Measurements from ENCODE around the gene ATP2B3. TPM values are rescaled to one million over a fixed set of nuclear protein-coding genes. Genes with fewer than 3 reads are reported as not detected.

Gene ATP2B3
- total RNA-seq, 1 donor from 2014 or later, result 0.83 TPM

- H3K4me3 Mint-ChIP-seq, result peak overlapping the region; percentile 48
These were observed 23.4 kb upstream of the ATP2B3 start for GRCh38 chrX:153494061-153494460.

GRCh38 chrX:153494541-153495361, 22.7 kb upstream of the ATP2B3 start, which contains the start of gene BGN:
Gene BGN (plus strand): TSS chrX:153494980. CDS start chrX:153504632, 9,652 bp downstream.
- Mint-ChIP-seq H3K4me3 (peak within 1 kb of the TSS; percentile 69), H3K27me3 (ENCODE audit: low read depth) (no peaks in the 10 kb centered on the region), H3K27ac (peak within 1 kb of the TSS; percentile 80), H3K36me3 (no peaks in the 10 kb centered on the region), H3K4me1 (peaks cover 22% of the 10 kb centered on the region), H3K9me3 (no peaks in the 10 kb centered on the region)
- DNase-seq (ENCODE audit: low spot score in 2 of 2, unreplicated experiment in 2 of 2), result peak in 1 of 2 experiments; percentile 52
- TF ChIP-seq CTCF (IDR thresholded peaks at IDR 0.05; ENCODE audit: unreplicated experiment), result no peak

More at GRCh38 chrX:153494061-153494460, 23.4 kb upstream of the ATP2B3 start:
- Mint-ChIP-seq H3K4me1 (peaks cover 22% of the 10 kb centered on the region), H3K27me3 (ENCODE audit: low read depth) (no peaks in the 10 kb centered on the region), H3K27ac (peak overlapping the region; percentile 73), H3K9me3 (no peaks in the 10 kb centered on the region), H3K36me3 (no peaks in the 10 kb centered on the region)
- no peak for DNase-seq (ENCODE audit: low spot score in 2 of 2, unreplicated experiment in 2 of 2)
- no peak for TF ChIP-seq CTCF (IDR thresholded peaks at IDR 0.05; ENCODE audit: unreplicated experiment)

- no peak for TF ChIP-seq CTCF (IDR thresholded peaks at IDR 0.05; ENCODE audit: unreplicated experiment)
- H3K36me3 Mint-ChIP-seq, result no peaks in the 10 kb centered on the region
- peak overlapping the region; percentile 80 for H3K27ac Mint-ChIP-seq
- peaks cover 22% of the 10 kb centered on the region for H3K4me1 Mint-ChIP-seq
- H3K27me3 Mint-ChIP-seq (ENCODE audit: low read depth), result no peaks in the 10 kb centered on the region
- peak overlapping the region; percentile 69 for H3K4me3 Mint-ChIP-seq
- peaks cover under 1% of the 10 kb centered on the region for H3K9me3 Mint-ChIP-seq
- DNase-seq (ENCODE audit: low spot score in 2 of 2, unreplicated experiment in 2 of 2), result no peak
These were observed 22.1 kb upstream of the ATP2B3 start for GRCh38 chrX:153495362-153495751.

- peak overlapping the region; percentile 69 for H3K4me3 Mint-ChIP-seq
- TF ChIP-seq CTCF (IDR thresholded peaks at IDR 0.05; ENCODE audit: unreplicated experiment), result no peak
- peaks cover 2% of the 10 kb centered on the region for H3K36me3 Mint-ChIP-seq
- H3K4me1 Mint-ChIP-seq, result peaks cover 20% of the 10 kb centered on the region
- peaks cover 7% of the 10 kb centered on the region for H3K9me3 Mint-ChIP-seq
- no peaks in the 10 kb centered on the region for H3K27me3 Mint-ChIP-seq (ENCODE audit: low read depth)
- no peak for DNase-seq (ENCODE audit: low spot score in 2 of 2, unreplicated experiment in 2 of 2)
- no peak overlapping the region for H3K27ac Mint-ChIP-seq
These were observed 21.4 kb upstream of the ATP2B3 start for GRCh38 chrX:153495903-153496589.

GRCh38 chrX:153496590-153496959, 20.9 kb upstream of the ATP2B3 start:
- peaks cover 15% of the 10 kb centered on the region for H3K4me1 Mint-ChIP-seq
- H3K9me3 Mint-ChIP-seq, result peaks cover 7% of the 10 kb centered on the region
- H3K4me3 Mint-ChIP-seq, result no peak overlapping the region
- H3K27ac Mint-ChIP-seq, result no peak overlapping the region
- DNase-seq (ENCODE audit: low spot score in 2 of 2, unreplicated experiment in 2 of 2), result no peak
- no peaks in the 10 kb centered on the region for H3K27me3 Mint-ChIP-seq (ENCODE audit: low read depth)
- no peak for TF ChIP-seq CTCF (IDR thresholded peaks at IDR 0.05; ENCODE audit: unreplicated experiment)
- peaks cover 2% of the 10 kb centered on the region for H3K36me3 Mint-ChIP-seq
